HG03442 (cell line): Measurements from ENCODE around the gene WDR90.
"Not testable (repeated sequence)": the region's sequence is repeated elsewhere in the genome, so short reads cannot be mapped to it uniquely, and the experiment has no call there.

Source experiments
- ATAC-seq: cut with Tn5 transposase; IDR thresholded peaks from one replicate; pipeline ENCODE4 v1.9.1; 2021; ENCODE audit warnings: mild to moderate bottlenecking, moderate library complexity; ENCODE audit not compliant: unreplicated experiment

WDR90 gene

DNA sequence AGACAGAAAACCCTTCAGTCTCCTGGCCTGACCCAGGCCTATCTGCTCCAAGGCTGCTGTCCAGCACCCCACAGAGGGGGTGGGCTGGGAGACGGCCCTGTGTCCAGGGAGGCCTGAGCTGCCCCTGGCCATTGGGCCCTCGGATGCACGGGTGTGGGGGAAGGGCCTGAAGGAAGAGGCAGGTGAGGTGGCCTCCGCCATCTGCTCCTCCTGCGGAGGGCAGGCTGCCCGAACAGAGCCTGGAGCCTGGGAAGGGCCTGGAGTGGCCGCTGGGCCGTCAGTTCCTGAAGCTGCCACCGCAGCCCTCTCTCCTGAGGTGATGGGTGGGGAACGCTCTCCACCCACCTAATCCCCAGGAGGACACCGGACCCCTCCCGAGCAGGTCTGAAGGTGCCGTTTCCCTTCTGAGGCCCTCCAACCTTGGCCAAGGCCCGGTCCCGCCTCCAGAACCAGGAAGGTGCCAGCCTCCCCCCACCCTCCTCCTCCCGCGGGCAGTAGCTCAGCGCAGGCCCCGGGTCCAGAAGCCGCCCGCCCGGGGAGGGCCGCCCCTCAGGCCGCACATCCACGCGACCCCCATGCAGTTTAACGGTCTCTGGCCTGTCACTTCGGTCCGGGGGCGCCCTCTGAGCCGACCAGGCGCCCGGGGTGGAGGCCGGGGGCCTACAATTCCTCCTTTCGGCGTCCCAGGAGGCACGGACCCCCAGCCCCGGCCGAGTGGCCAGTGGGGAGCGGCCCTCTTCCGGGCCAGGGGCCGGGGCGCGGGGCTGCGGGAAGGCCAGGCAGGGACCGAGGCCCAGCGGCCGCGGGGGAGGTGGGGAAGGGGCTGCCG lies 55.6 kb downstream of the WDR90 start:
- ATAC-seq = no peak

DNA sequence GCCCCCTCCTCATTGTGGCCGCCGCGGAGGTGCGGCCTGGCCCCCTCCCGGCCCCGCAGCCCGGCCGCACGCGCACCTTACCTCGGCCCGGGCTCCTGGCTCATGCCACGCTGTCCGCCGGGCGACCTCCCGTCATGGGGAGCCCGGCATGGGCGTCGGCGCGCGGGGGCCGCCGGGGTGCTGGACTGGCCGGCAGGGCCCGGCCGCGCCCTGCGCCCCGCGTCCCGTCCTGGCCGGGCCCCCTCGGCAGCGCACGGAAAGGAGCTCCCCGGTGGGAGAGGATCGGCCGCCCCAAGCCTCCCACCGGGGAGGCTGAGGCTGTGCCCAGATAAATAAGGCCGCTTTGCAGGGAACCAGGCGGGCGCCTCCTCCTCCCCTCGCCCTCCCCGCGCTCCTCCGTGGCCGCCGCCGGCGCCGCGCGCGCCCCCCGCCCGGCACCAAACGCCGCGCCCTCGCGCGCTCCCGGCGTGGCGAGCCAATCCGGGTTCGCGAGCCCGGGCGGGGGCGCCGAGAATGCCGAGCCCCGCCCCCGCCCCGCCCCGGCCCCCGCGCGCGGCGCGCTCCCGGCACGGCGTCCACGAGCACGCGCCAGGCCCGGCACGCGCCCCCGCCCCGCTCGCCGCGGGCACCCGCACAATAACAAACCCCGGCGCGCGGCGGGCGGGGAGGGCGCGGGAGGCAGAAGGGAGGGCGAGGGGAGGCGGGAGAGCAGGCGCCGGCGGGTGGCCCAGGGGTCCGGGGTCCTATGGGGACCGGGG lies 56.4 kb downstream of the WDR90 start, which contains the start of gene FBXL16:
Gene FBXL16 (minus strand): TSS at position 371 of the 758 bp plus-strand sequence. CDS start 8,396 bp downstream, outside the sequence.
- ATAC-seq = no peak

DNA sequence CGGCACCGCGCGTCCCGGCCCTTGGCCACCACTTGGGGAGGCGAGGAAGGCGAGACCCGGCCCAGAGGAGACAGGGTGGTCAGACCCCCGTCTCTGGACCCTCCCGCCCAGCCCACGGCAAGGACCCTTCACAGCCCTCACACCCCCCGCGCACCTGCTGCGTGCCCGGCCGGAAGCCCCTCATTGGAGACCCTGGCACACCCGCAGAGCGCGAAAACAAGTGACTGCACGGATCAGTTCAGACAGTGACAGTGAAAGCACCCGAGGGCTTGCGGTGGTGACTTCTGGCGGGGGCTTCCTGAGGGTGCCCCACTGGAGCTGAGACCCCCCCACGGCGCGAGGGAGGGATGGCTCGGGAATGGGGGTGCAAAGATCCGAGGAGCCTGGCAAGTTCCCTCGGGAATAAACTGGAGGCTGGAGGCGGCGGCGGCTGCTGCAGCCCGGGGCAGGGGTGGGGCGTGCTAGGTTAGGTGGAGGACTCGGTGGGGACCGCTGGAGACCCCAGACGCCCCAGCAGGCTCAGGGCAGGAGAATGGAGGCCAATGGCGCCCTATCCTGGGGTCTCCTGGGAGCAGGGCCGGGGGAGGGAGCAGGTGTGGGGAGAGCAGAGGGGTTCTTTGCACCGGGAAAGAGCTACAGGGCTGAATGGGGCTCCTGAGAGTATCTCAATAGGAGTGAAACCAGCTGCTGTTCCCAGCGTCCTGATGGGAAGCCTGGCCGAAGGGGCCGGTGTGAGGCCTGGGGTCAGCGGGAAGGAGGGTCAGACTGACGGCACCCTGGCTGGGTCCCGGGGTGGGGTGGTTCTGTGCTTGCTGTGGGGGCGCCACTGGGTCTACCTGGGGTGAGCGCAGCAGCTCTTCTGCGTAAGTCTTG lies 57.3 kb downstream of the WDR90 start:
- ATAC-seq = no peak

DNA sequence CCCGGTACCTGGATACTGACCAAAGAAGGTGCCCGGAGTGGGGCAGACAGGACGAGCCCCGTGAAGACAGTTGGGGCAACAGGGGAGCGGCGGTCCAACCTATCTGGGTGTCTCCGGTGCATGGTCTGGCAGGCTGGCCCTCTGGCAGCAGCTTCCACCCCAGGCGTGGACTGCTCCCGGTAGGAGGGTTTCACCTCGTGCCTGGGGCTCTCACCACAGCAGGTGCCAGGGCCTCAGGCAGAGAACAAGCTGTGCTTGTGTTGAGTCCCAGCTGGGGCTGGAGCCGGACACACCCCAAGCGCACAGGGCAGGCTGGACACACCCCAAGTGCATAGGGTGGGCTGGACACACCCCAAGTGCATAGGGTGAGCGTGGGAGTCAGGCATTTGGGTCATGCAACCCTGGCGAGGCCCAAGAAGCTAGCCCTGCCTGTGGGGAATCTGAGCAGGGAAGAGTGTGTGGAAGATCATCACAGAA lies 57.9 kb downstream of the WDR90 start:
- ATAC-seq = no peak

DNA sequence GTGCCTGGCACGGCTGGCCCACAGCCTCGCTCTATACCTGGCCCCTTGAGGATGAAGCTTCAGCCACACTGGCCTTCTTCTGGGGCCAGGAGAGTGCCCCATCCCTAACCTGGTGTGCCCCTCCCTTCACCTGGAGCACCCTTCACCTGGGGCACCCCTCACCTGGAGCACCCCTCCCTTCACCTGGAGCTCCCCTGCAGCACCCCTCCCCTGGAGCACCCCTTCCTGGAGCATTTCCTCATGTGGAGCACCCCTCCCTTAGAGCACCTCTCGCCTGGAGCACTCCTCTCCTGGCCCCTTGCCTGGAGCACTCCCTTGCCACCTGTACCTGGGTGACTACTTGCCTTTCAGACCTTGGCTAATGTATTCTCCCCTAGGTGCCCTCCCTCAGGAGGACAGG lies 58.9 kb downstream of the WDR90 start:
- no peak for ATAC-seq

DNA sequence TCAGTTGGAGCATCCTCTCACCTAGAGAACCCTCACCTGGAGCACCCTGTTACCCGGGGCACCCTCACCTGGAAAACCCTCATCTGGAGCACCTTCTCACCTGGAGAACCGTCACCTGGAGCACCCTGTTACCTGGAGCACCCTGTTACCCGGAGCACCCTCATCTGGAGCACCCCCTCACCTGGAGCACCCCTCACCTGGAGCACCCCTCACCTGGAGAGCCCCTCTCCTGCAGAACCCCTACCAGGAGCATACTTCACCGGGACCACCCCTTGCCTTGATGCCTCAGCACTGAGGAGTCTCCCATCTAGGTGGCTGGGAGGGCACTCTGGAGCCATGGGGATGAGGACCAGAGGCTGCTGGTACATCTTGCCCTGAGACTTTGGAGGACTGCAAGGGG lies 59.8 kb downstream of the WDR90 start:
- ATAC-seq = no peak

DNA sequence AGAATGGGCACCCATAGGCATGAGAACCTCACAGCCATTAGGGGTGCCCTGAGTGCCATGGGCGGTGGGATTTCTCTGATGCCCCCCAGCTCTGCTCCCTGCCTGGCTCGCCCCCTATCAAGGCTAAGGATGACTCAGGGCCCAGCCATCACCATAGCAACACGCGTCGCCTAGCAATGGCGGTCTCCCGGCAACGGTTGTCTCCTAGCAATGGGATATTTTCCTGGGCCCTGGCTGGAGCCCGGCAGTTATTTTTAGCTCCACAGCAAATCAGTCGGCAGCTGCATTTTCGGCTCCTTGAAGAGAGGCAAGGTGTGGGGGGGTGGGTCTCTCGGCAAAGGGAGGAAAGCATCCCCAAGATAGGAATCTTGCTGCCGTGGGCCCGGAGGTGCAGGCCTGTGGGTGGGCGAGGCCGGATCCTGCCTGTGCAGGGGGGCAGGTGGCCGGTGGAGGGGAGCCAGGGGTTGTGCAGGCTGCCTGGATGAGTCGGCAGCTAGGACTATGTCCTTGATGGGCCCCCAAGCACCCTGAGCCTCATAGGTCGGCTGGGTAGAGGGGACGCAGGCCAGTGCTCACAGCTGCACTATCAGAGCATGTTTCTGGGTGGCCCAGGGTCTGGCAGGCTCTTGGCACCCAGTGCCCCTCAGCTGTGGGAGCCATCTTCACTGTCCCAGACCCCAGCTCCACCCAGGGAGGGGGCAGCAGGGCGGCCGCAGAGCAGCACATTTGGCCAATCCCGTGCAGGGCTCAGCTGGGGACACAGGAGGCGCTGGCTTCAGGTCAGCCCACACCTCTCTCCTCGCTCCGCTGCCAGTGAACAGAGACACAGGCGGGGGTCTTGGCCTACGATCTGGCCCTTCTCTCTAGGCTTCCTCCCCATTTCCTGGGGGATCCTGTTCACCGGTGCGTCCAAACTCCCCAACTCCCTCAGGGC lies 60.7 kb downstream of the WDR90 start:
- ATAC-seq = no peak

DNA sequence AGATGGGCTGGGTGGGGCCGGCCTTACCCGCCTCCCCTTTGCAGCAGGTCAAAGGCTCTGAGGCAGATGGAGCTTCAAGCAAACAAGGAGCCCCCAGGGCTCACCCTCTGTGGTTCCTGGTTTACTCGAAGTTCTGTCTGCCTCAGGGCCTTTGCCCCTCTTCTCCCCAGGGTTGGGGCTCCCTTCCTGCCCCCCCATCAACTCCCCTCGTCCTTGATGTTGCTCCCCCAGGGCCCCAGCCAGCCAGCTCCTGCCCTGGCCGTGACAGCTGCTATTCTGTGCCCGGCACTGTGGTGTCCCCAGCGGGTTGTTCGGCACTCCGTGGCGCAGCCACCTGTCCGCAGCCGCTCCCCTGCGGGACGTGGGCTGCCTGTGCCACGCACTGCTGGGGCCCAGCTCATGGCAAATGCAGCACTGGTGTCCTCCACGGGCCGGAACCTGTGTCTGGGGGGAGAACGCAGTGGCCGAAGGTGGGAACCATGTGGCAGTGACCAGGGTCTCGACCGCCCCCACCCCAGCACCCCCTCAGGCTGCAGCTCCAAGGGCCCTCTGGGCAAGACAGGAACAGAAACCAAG lies 61.4 kb downstream of the WDR90 start:
- no peak for ATAC-seq

DNA sequence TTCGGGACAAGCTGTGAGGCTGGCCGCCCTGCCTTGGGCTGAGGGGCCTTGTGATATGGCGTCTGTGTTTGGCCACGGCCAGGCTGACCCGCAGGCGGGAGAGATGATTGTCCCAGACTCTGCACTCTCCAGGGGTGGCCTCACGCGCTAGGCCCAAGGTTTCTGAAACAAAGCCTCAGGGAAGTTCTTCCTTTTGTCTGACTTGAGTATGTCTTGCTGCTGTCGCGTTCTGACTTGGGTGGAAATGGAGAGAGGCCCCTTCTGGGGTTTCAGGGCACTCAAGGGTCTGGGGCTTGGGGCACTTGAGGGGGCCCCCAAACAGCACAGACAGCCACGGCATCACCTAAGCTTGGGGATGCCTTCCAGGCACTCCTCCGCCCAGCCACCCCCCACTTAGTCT lies 61.9 kb downstream of the WDR90 start:
- ATAC-seq = no peak

DNA sequence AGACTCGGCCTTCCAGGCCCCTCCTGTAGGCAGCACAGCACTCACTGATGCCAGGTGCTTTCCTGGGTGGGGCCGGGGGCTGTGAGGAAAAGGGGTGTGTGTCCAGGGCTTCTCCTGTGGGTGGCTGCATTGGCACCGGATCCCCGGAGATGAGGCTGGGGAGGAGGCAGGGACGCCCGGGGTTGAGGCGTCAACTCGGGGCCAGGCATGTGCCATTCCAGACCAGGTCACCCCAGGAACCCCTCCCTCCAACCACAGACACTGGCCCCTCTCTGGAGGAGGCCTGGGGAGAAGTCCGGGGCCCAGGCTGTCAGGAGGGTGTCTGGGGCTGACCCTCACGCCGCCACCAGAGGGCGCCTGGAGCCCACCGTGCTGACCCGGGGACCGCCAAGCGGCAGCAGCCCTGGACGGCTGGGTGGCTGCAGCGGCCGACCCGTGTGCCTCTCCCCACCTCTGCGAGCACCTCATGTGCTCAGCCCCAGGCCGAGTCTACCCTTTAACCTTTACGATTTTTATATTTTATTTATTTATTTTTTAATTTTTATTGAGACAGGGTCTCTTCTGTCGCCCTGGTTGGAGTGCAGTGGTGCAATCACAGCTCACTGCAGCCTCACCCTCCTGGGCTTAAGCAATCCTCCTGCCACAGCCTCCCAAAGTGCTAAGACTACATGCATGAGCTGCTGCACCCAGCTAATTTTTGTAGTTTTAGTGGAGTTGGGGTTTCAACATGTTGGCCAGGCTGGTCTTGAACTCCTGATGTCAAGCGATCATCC lies 62.6 kb downstream of the WDR90 start:
- ATAC-seq = no peak

DNA sequence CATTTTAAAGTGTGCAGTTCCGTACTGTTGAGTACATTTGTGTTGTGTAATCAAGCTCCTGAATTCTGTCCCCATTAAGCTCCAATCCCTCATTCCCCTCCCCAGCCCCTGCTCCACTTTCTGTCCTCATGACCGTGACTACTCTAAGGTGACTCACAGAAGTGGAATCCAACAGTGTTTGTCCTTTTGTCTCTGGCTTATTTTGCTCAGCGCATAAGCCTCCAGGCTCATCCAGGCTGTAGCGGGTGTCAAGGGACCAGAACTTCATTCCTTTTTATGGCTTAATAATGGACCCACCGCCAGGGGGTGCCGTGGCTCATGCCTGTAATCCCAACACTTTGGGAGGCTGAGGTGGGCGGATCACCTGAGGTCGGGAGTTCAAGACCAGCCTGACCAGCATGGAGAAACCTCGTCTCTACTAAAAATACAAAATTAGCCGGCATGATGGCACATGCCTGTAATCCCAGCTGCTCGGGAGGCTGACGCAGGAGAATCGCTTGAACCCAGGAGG lies 63.6 kb downstream of the WDR90 start:
- ATAC-seq = not testable (repeated sequence)

DNA sequence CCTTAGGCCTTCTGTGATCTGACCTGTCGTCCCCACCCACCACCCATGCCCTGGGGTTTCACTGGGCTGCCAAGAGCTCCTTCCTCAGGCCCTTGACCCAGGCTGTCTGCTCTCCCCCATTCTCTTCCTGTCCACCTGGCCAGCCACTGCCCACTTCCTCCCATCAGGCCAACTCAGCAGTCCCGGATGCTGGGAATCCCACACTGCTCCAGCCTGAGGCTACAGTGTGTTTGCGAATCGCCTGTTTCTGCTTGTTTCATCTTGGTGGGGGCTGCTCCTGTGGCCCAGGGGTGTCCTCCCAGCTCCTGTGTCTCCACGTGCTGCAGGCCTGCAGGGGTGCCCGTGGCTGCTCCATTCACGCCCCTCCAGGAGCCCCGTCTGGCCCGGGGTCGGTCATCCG lies 64.9 kb downstream of the WDR90 start:
- no peak for ATAC-seq

DNA sequence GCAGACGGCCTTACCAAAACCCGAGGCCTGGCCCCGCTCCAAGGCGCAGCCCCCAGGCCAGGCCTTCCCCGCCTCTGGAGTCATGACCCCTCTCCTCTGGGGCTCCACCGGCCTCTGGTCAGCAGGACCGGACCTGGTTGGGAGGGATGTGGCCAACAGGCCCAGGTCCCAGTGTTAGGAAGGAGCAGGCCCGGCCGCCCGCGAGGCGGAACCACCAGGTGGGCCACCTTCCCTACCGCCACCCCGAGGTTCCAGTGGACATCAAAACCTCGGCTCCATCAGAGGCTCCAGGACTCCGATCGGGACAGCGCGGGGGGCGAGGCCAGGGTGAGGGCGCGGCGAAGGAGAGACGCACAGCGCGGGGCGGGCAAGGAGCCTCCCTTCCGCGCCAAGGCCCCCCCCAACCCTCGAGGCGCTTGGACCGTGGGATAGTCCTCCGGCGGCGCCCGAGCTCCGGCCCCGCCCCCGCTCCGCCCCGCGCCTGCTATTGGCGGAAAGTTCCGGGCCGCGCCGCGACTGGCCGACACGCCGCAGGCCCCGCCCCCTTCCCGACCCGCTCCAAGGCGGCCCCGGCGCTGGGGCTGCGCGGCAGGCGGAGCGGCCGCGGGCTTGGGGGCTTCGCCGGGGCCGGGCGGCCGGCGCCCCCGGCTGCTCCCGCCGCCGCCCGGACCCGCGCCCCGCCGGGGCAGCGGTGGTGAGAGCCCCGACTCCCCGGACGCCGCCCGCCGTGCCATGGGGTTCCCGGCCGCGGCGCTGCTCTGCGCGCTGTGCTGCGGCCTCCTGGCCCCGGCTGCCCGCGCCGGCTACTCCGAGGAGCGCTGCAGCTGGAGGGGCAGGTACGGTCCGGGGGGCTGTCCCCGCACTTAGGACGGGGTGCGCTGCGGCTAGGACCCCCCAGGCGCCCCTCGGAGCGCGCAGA lies 65.7 kb downstream of the WDR90 start, which contains the start of gene METRN:
Gene METRN (plus strand): TSS at position 561 of the 919 bp plus-strand sequence. CDS start 172 bp downstream, at position 733.
- peak; percentile 61 for ATAC-seq

DNA sequence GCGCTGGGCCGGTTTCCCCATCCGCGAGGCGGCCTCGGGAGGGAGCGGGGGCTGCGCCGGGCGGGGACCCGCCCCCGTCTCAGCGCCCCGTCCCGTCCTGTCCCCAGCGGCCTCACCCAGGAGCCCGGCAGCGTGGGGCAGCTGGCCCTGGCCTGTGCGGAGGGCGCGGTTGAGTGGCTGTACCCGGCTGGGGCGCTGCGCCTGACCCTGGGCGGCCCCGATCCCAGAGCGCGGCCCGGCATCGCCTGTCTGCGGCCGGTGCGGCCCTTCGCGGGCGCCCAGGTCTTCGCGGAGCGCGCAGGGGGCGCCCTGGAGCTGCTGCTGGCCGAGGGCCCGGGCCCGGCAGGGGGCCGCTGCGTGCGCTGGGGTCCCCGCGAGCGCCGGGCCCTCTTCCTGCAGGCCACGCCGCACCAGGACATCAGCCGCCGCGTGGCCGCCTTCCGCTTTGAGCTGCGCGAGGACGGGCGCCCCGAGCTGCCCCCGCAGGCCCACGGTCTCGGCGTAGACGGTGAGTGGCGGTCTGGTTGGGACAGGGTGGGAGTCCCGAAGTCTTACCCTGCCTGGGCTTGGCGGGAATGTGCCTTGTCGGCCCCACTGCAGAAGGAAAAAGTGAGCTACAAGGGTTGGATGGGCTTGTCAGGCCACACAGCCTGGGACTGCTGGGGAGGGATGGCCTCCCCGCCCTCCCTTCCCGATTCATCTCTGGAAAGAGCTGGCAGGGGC lies 66.5 kb downstream of the WDR90 start:
- peak; percentile 23 for ATAC-seq

DNA sequence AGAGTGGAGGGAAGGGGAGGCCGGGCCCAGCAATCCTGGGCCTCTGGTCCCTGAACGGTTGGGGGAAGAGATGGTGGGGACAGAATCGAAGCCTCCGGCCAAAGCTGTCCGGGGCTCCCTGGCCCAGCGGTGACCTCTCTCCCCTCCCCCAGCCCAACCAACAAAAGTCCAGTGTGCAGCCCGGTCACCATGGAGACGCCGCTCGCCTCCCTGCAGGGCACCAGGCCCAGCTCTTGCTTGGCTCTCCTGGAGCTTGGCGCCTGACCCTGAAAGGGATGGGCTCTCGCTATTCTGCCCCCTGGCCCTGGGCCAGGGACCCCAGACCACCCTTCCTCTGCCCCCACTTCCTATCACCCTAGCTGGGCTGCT lies 67.0 kb downstream of the WDR90 start:
- no peak for ATAC-seq

DNA sequence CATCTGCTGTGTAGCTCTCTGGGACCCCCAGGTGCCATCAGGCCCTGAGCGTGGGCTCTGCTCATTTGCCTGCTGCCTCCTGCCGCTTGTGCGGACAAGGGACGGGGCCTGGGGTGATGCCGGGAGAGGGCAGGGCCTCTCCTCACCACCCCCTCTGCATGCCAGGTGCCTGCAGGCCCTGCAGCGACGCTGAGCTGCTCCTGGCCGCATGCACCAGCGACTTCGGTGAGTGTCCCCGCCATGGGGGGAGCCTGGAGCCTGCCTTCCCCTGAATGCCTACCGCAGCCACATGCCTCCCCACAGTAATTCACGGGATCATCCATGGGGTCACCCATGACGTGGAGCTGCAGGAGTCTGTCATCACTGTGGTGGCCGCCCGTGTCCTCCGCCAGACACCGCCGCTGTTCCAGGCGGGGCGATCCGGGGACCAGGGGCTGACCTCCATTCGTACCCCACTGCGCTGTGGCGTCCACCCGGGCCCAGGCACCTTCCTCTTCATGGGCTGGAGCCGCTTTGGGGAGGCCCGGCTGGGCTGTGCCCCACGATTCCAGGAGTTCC lies 67.7 kb downstream of the WDR90 start:
- no peak for ATAC-seq
